Activated CD8-positive, alpha-beta T cell treated with anti-CD3 and anti-CD28 coated beads for 36 hours (primary cell): ENCODE results near the gene LMX1B. TPM values are rescaled to one million over a fixed set of nuclear protein-coding genes. Genes with fewer than 3 reads are reported as not detected.

Experiments used
- ATAC-seq: fragments of 200-7000 bp; cut with Tn5 transposase; one replicate; pipeline ENCODE4 v1.10.0; 2021; ENCODE audit warnings: mild to moderate bottlenecking, moderate library complexity
- CTCF ChIA-PET: fragments of 350-600 bp; sonication (Branson Sonifier 250); formaldehyde crosslinking; loops from one replicate; lab custom pipeline; 2021; ENCODE audit warnings: antibody characterized with exemption; lab: Charles Lee
- POLR2A ChIA-PET: fragments of 350-600 bp; sonication (Branson Sonifier 250); formaldehyde crosslinking; loops from one replicate; lab custom pipeline; 2021; ENCODE audit warnings: antibody characterized with exemption; lab: Charles Lee
- DNase-seq: peaks from one replicate; pipeline ENCODE4 v3.0.0-alpha.2; 2020
- H3K27ac Mint-ChIP-seq: one replicate; pipeline ENCODE4 v1.8.0; 2021; ENCODE audit warnings: mild to moderate bottlenecking, mixed read lengths
- H3K27me3 Mint-ChIP-seq: one replicate; pipeline ENCODE4 v1.8.0; 2021; ENCODE audit warnings: mixed read lengths
- H3K36me3 Mint-ChIP-seq: one replicate; pipeline ENCODE4 v1.8.0; 2021; ENCODE audit warnings: low read depth, mixed read lengths
- H3K4me1 Mint-ChIP-seq: one replicate; pipeline ENCODE4 v1.8.0; 2021; ENCODE audit warnings: low read depth, mixed read lengths
- H3K4me3 Mint-ChIP-seq: one replicate; pipeline ENCODE4 v1.8.0; 2021; ENCODE audit warnings: mild to moderate bottlenecking, moderate library complexity, mixed read lengths
- H3K9me3 Mint-ChIP-seq: one replicate; pipeline ENCODE4 v1.8.0; 2021; ENCODE audit warnings: mixed read lengths
- intact Hi-C: fragments of 100-400 bp; cut with micrococcal nuclease; formaldehyde crosslinking; loops from one replicate; pipeline ENCODE4 v1.10.0; 2022
- total RNA-seq, 2 experiments: library from RNA; stranded (reverse); gene quantifications; one replicate each; pipeline ENCODE4 v1.2.3, GENCODE V29; 2021
- TF ChIP-seq, protein P1 (sequence below): fragments of 200-600 bp; IDR thresholded peaks from one replicate; pipeline ENCODE4 v1.8.0; 2022; ENCODE audit warnings: antibody characterized with exemption, mild to moderate bottlenecking

Gene LMX1B
- total RNA-seq, 2 experiments from 2014 or later: not detected

GRCh38 chr9:126684965-126685465 lies 71.3 kb downstream of the LMX1B start:
- ChIA-PET CTCF (no interaction called here), POLR2A (no interaction called here)
- peaks cover 63% of the 10 kb centered on the region for H3K27me3 Mint-ChIP-seq
- H3K9me3 Mint-ChIP-seq: no peaks in the 10 kb centered on the region
- H3K4me1 Mint-ChIP-seq: peaks cover 3% of the 10 kb centered on the region
- H3K27ac Mint-ChIP-seq: no peak overlapping the region
- H3K4me3 Mint-ChIP-seq: no peak overlapping the region
- ATAC-seq (no peak), DNase-seq (no peak)
- no peaks in the 10 kb centered on the region for H3K36me3 Mint-ChIP-seq
- TF ChIP-seq, protein P1, sequence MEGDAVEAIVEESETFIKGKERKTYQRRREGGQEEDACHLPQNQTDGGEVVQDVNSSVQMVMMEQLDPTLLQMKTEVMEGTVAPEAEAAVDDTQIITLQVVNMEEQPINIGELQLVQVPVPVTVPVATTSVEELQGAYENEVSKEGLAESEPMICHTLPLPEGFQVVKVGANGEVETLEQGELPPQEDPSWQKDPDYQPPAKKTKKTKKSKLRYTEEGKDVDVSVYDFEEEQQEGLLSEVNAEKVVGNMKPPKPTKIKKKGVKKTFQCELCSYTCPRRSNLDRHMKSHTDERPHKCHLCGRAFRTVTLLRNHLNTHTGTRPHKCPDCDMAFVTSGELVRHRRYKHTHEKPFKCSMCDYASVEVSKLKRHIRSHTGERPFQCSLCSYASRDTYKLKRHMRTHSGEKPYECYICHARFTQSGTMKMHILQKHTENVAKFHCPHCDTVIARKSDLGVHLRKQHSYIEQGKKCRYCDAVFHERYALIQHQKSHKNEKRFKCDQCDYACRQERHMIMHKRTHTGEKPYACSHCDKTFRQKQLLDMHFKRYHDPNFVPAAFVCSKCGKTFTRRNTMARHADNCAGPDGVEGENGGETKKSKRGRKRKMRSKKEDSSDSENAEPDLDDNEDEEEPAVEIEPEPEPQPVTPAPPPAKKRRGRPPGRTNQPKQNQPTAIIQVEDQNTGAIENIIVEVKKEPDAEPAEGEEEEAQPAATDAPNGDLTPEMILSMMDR: no peak
- intact Hi-C loops: loop anchor here (5.0 kb wide), 1 partner anchor 73 kb away; the partner anchor contains the start of gene LMX1B

DNA sequence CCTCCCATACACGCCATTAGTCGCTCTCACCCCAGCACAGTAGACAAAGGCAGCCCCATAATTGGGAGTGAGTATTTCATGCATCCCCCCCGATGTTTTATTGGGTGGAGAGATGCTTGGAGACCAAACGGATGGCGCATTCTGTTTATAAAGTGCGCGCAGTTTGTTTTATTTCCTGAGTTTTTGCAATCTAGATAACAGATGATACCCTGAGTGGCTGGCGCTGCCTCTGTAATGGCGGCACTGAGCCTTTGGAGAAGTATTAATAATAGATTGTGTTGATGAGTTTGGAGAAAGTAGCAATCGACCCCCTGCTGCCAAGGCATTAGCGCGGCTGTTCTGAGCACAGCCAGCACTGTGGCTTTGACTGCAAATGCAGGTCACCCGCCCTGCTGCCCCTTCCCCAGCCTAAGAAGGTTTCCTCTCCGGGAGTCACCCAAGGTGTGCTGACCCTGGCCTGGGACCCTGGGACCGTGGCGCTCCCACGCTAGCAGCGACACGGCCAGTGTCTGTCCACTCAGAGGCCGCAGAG lies 74.3 kb downstream of the LMX1B start:
- peaks cover 46% of the 10 kb centered on the region for H3K27me3 Mint-ChIP-seq
- TF ChIP-seq, protein P1: no peak
- DNase-seq (no peak), ATAC-seq (no peak)
- ChIA-PET CTCF (no interaction called here), POLR2A (no interaction called here)
- H3K27ac Mint-ChIP-seq: no peak overlapping the region
- no peaks in the 10 kb centered on the region for H3K36me3 Mint-ChIP-seq
- intact Hi-C loops: loop anchor here (5.0 kb wide), 1 partner anchor 76 kb away; the partner anchor contains the start of gene LMX1B
- H3K9me3 Mint-ChIP-seq: no peaks in the 10 kb centered on the region
- H3K4me3 Mint-ChIP-seq: no peak overlapping the region
- peaks cover 3% of the 10 kb centered on the region for H3K4me1 Mint-ChIP-seq

GRCh38 chr9:126688617-126689016 lies 74.9 kb downstream of the LMX1B start:
- CTCF ChIA-PET: interaction anchor here (1.5 to 2.8 kb wide), 4 partner anchors 8 to 93 kb away, joined by 5 to 28 read pairs (median 14); no protein-coding TSS in a partner anchor
- no peak overlapping the region for H3K4me3 Mint-ChIP-seq
- no peak for ATAC-seq
- no peak overlapping the region for H3K27ac Mint-ChIP-seq
- intact Hi-C loops: loop anchor here (5.0 kb wide), 1 partner anchor 76 kb away; the partner anchor contains the start of gene LMX1B
- peaks cover under 1% of the 10 kb centered on the region for H3K4me1 Mint-ChIP-seq
- POLR2A ChIA-PET: no interaction called here
- no peaks in the 10 kb centered on the region for H3K9me3 Mint-ChIP-seq
- no peaks in the 10 kb centered on the region for H3K36me3 Mint-ChIP-seq
- DNase-seq: no peak
- TF ChIP-seq, protein P1: no peak
- peaks cover 42% of the 10 kb centered on the region for H3K27me3 Mint-ChIP-seq

DNA sequence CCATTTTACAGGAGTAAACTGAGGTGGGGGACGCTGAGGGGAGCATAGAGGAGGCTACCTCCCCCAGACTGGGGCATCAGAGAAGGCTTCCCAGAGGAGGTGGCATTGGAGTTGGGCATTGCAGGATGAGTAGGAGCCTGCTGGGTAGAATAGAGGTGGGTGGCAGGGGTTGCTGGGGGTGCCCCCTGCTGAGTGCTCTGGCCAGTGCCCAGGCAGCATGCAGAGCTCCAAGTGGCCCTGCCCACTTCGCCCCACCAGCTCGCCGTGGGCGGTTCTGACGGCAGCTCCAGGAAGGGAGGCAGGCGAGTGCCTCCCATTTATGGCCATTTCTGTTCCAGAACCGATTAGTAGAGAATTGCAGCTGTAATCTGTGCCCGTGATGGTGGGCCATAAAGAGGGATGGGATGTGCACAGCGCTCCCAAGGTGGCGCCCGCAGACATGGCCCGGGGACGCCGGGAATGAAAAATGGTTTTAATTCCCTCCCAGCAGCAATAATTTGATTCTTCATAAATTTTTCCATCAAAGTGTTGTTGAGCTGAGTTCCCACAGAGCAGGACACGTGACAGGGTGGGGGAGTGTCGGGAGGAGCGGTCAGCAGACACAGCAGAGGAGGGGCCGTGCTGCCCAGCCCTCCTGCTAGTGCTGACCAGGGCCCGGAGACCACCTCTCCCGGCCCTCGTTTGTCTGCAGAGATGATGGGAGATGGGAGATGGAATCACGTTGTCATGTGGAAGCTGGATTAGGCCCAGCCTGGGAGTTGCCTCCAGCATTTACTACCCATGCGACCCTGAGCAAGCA lies 75.5 kb downstream of the LMX1B start:
- H3K27me3 Mint-ChIP-seq: peaks cover 36% of the 10 kb centered on the region
- no peaks in the 10 kb centered on the region for H3K9me3 Mint-ChIP-seq

More for the DNA sequence above, 75.5 kb downstream of the LMX1B start:
- ATAC-seq (no peak), DNase-seq (no peak)
- Mint-ChIP-seq H3K4me1 (no peaks in the 10 kb centered on the region), H3K27ac (no peak overlapping the region), H3K36me3 (no peaks in the 10 kb centered on the region), H3K4me3 (no peak overlapping the region)
- TF ChIP-seq, protein P1: no peak
- ChIA-PET CTCF (interaction anchor here (1.0 to 2.8 kb wide), 14 partner anchors 8 to 92 kb away, joined by 3 to 28 read pairs (median 10); no protein-coding TSS in a partner anchor), POLR2A (no interaction called here)
- intact Hi-C loops: loop anchor here (5.0 kb wide), 1 partner anchor 77 kb away; the partner anchor contains the start of gene LMX1B
